Esophagus squamous epithelium (tissue), 5 donors: ENCODE results near the gene ATOSB. TPM values are rescaled to one million over a fixed set of nuclear protein-coding genes. Genes with fewer than 3 reads are reported as not detected.

Source experiments
- DNase-seq: peaks from one replicate; lab custom pipeline; 2025; lab: John Stamatoyannopoulos, UW
- H3K27ac ChIP-seq, 4 donors: fragments of 200-600 bp; sonication (generic); one replicate each; pipeline ENCODE4 v1.5.1; 2016 to 2019; ENCODE audit warnings: mild to moderate bottlenecking in 1 of 4
- H3K27me3 ChIP-seq, 4 donors: fragments of 200-600 bp; sonication (generic); 1 replicate in 3 of 4; 2 replicates in 1 of 4; pipeline versions ENCODE4 v1.5.1 to v1.6.0; 2017 to 2021; ENCODE audit warnings: antibody characterized with exemption in 1 of 4
- H3K36me3 ChIP-seq, 3 donors: fragments of 200-600 bp; sonication (generic); one replicate each; pipeline ENCODE4 v1.5.1; 2016 to 2019
- H3K4me1 ChIP-seq, 3 donors: fragments of 200-600 bp; sonication (generic); one replicate each; pipeline ENCODE4 v1.5.1; 2017 to 2019
- H3K4me3 ChIP-seq, 4 donors: fragments of 200-600 bp; sonication (generic); 1 replicate in 3 of 4; 2 replicates in 1 of 4; pipeline ENCODE4 v1.5.1; 2016 to 2019; ENCODE audit warnings: mild to moderate bottlenecking in 2 of 4, moderate library complexity in 1 of 4
- H3K9me3 ChIP-seq, 3 donors: fragments of 200-600 bp; sonication (generic); one replicate each; pipeline ENCODE4 v1.5.1; 2016 to 2019
- CTCF ChIP-seq, 6 experiments: fragments of 450-650 bp in 4 of 6; fragments of 200-600 bp in 2 of 6; sonication (generic) in 2 of 6; IDR thresholded peaks; one replicate each; pipeline ENCODE4 v1.5.1; 2016 to 2019; ENCODE audit warnings: antibody characterized with exemption in 6 of 6, mild to moderate bottlenecking in 4 of 6, moderate library complexity in 4 of 6
- POLR2A ChIP-seq, 4 donors: fragments of 450-650 bp; IDR thresholded peaks; one replicate each; pipeline ENCODE4 v1.6.1; 2017; ENCODE audit warnings: antibody characterized with exemption in 4 of 4, mild to moderate bottlenecking in 4 of 4, moderate library complexity in 3 of 4
- WGBS, 2 donors: methylation state at CpG; one replicate each; pipeline ENCODE4 v1.1.5; 2018; 5-methylcytosine and 5-hydroxymethylcytosine counted together
- intact Hi-C: fragments of 100-400 bp; cut with DNase I; formaldehyde crosslinking; loops from one replicate; pipeline ENCODE4 v1.15.0; 2022
- total RNA-seq, 4 donors: library from RNA; depleted of rRNA; stranded (reverse); fragments of >200 nt; gene quantifications; one replicate each; pipeline ENCODE4 v1.1.0, GENCODE V29; 2016
- donor health status: DM: yes; HTN: yes; CAD: no.

ATOSB gene
- total RNA-seq, 4 donors from 2014 or later, result 24.4 to 57.8 (median 32.7) TPM

GRCh38 chr9:35142037-35142436 lies 26.4 kb upstream of the ATOSB start:
- TF ChIP-seq CTCF (IDR thresholded peaks at IDR 0.05) (no peak), POLR2A (IDR thresholded peaks at IDR 0.05) (no peak)
- Histone ChIP-seq H3K36me3 (no peaks in the 10 kb centered on the region), H3K27ac (no peak overlapping the region), H3K27me3 (no peaks in the 10 kb centered on the region), H3K9me3 (peaks cover 0 to 40% (median 17%) of the 10 kb centered on the region in 3 donors), H3K4me3 (no peak overlapping the region), H3K4me1 (no peaks in the 10 kb centered on the region)
- 72 to 85% methylated on average over 4 to 5 of the region's 5 CpGs for WGBS, 2 donors
- intact Hi-C loops, result no loop called here
- no peak for DNase-seq

GRCh38 chr9:35140093-35140492 lies 24.4 kb upstream of the ATOSB start:
- no peak for TF ChIP-seq POLR2A (IDR thresholded peaks at IDR 0.05)
- no peak for TF ChIP-seq CTCF (IDR thresholded peaks at IDR 0.05)
- intact Hi-C loops, result no loop called here
- Histone ChIP-seq H3K4me3 (no peak overlapping the region), H3K27me3 (no peaks in the 10 kb centered on the region), H3K4me1 (no peaks in the 10 kb centered on the region), H3K27ac (no peak overlapping the region), H3K9me3 (peaks cover 0 to 34% (median 17%) of the 10 kb centered on the region in 3 donors), H3K36me3 (no peaks in the 10 kb centered on the region)
- WGBS, 2 donors, result 87 to 97% methylated on average over 2 of the region's 2 CpGs
- DNase-seq, result no peak

GRCh38 chr9:35136866-35137265 lies 21.2 kb upstream of the ATOSB start:
- no peaks in the 10 kb centered on the region for H3K4me1 ChIP-seq
- 46 to 63% methylated on average over 6 to 8 of the region's 8 CpGs for WGBS, 2 donors
- DNase-seq, result no peak
- intact Hi-C loops, result no loop called here
- H3K36me3 ChIP-seq, result no peaks in the 10 kb centered on the region
- H3K4me3 ChIP-seq, result no peak overlapping the region
- TF ChIP-seq POLR2A (IDR thresholded peaks at IDR 0.05), result no peak
- TF ChIP-seq CTCF (IDR thresholded peaks at IDR 0.05), result no peak
- H3K27me3 ChIP-seq, result no peaks in the 10 kb centered on the region
- no peak overlapping the region for H3K27ac ChIP-seq
- peaks cover 0 to 8% (median 6%) of the 10 kb centered on the region in 3 donors for H3K9me3 ChIP-seq

- H3K4me3 ChIP-seq, result no peak overlapping the region
- H3K4me1 ChIP-seq, result no peaks in the 10 kb centered on the region
- no peak for DNase-seq
- H3K27ac ChIP-seq, result no peak overlapping the region
- WGBS, 2 donors, result 90 to 94% methylated on average over 7 of the region's 7 CpGs
- no peaks in the 10 kb centered on the region for H3K36me3 ChIP-seq
- H3K9me3 ChIP-seq, result no peaks in the 10 kb centered on the region
- intact Hi-C loops, result no loop called here
- TF ChIP-seq CTCF (IDR thresholded peaks at IDR 0.05) (no peak), POLR2A (IDR thresholded peaks at IDR 0.05) (no peak)
- no peaks in the 10 kb centered on the region for H3K27me3 ChIP-seq
Measured at GRCh38 chr9:35135988-35136387, 20.3 kb upstream of the ATOSB start.

GRCh38 chr9:35134920-35135319 lies 19.3 kb upstream of the ATOSB start:
- no peak overlapping the region for H3K4me3 ChIP-seq
- no peak overlapping the region for H3K27ac ChIP-seq
- 76 to 84% methylated on average over 6 of the region's 6 CpGs for WGBS, 2 donors
- H3K36me3 ChIP-seq, result no peaks in the 10 kb centered on the region
- H3K9me3 ChIP-seq, result no peaks in the 10 kb centered on the region
- intact Hi-C loops, result no loop called here
- TF ChIP-seq POLR2A (IDR thresholded peaks at IDR 0.05) (no peak), CTCF (IDR thresholded peaks at IDR 0.05) (no peak)
- DNase-seq, result no peak
- no peaks in the 10 kb centered on the region for H3K4me1 ChIP-seq
- H3K27me3 ChIP-seq, result no peaks in the 10 kb centered on the region
